ENCODE measurements around the gene MAP4K4.

GRCh38 chr2:101756266-101756665 is 58.8 kb downstream of the MAP4K4 start:
- TF ChIP-seq CTCF (IDR thresholded peaks at IDR 0.05; ENCODE audit: low read depth, low read length) (no peak), EZH2phosphoT487 (IDR thresholded peaks at IDR 0.05; ENCODE audit: low read depth) (no peak)
